ENCODE results near the gene SAA2.
"Not testable (repeated sequence)": the region's sequence is repeated elsewhere in the genome, so short reads cannot be mapped to it uniquely, and the experiment has no call there.

SAA2 gene

GRCh38 chr11:18223591-18224387, 24.7 kb downstream of the SAA2 start:
- Histone ChIP-seq H3K4me1 (ENCODE audit: insufficient read depth, low read length) (no peaks in the 10 kb centered on the region), H3K36me3 (ENCODE audit: insufficient read depth, low read length) (no peaks in the 10 kb centered on the region), H3K4me3 (ENCODE audit: low read depth in 1 of 2, low read length in 2 of 2) (no peak overlapping the region), H3K9ac (ENCODE audit: low read length) (no peak overlapping the region), H3K27me3 (ENCODE audit: control insufficient read depth in 1 of 2, insufficient read depth in 2 of 2, low read length in 2 of 2) (no peaks in the 10 kb centered on the region), H3K27ac (ENCODE audit: low read depth, low read length) (no peak overlapping the region), H3K9me3 (ENCODE audit: low read length) (no peaks in the 10 kb centered on the region)

- no peaks in the 10 kb centered on the region for H3K4me1 ChIP-seq (ENCODE audit: insufficient read depth, low read length)
- no peak overlapping the region for H3K27ac ChIP-seq (ENCODE audit: low read depth, low read length)
- no peak overlapping the region for H3K9ac ChIP-seq (ENCODE audit: low read length)
- H3K36me3 ChIP-seq (ENCODE audit: insufficient read depth, low read length), result no peaks in the 10 kb centered on the region
- H3K9me3 ChIP-seq (ENCODE audit: low read length), result no peaks in the 10 kb centered on the region
- H3K4me3 ChIP-seq (ENCODE audit: low read depth in 1 of 2, low read length in 2 of 2), result no peak overlapping the region
- no peaks in the 10 kb centered on the region for H3K27me3 ChIP-seq (ENCODE audit: control insufficient read depth in 1 of 2, insufficient read depth in 2 of 2, low read length in 2 of 2)
Observed at GRCh38 chr11:18222814-18223421, 25.6 kb downstream of the SAA2 start.

- Histone ChIP-seq H3K4me3 (ENCODE audit: low read depth in 1 of 2, low read length in 2 of 2) (no peak overlapping the region), H3K9me3 (ENCODE audit: low read length) (no peaks in the 10 kb centered on the region), H3K4me1 (ENCODE audit: insufficient read depth, low read length) (no peaks in the 10 kb centered on the region), H3K9ac (ENCODE audit: low read length) (no peak overlapping the region), H3K27ac (ENCODE audit: low read depth, low read length) (no peak overlapping the region), H3K27me3 (ENCODE audit: control insufficient read depth in 1 of 2, insufficient read depth in 2 of 2, low read length in 2 of 2) (no peaks in the 10 kb centered on the region), H3K36me3 (ENCODE audit: insufficient read depth, low read length) (no peaks in the 10 kb centered on the region)
Observed at GRCh38 chr11:18221274-18221876, 27.1 kb downstream of the SAA2 start.

GRCh38 chr11:18209058-18209457, 39.4 kb downstream of the SAA2 start:
- H3K27me3 ChIP-seq (ENCODE audit: control insufficient read depth in 1 of 2, insufficient read depth in 2 of 2, low read length in 2 of 2), result peaks cover 0 to 4% of the 10 kb centered on the region in 2 donors
- no peak overlapping the region for H3K9ac ChIP-seq (ENCODE audit: low read length)
- H3K9me3 ChIP-seq (ENCODE audit: low read length), result no peaks in the 10 kb centered on the region
- H3K27ac ChIP-seq (ENCODE audit: low read depth, low read length), result no peak overlapping the region
- no peak overlapping the region for H3K4me3 ChIP-seq (ENCODE audit: low read depth in 1 of 2, low read length in 2 of 2)
- no peaks in the 10 kb centered on the region for H3K4me1 ChIP-seq (ENCODE audit: insufficient read depth, low read length)
- H3K36me3 ChIP-seq (ENCODE audit: insufficient read depth, low read length), result no peaks in the 10 kb centered on the region

- Histone ChIP-seq H3K36me3 (ENCODE audit: insufficient read depth, low read length) (no peaks in the 10 kb centered on the region), H3K9ac (ENCODE audit: low read length) (no peak overlapping the region), H3K27ac (ENCODE audit: low read depth, low read length) (no peak overlapping the region), H3K4me1 (ENCODE audit: insufficient read depth, low read length) (no peaks in the 10 kb centered on the region), H3K27me3 (ENCODE audit: control insufficient read depth in 1 of 2, insufficient read depth in 2 of 2, low read length in 2 of 2) (peaks cover 0 to 4% of the 10 kb centered on the region in 2 donors), H3K9me3 (ENCODE audit: low read length) (no peaks in the 10 kb centered on the region), H3K4me3 (ENCODE audit: low read depth in 1 of 2, low read length in 2 of 2) (no peak overlapping the region)
Observed at GRCh38 chr11:18204771-18205170, 43.7 kb downstream of the SAA2 start.

GRCh38 chr11:18204220-18204619, 44.2 kb downstream of the SAA2 start:
- Histone ChIP-seq H3K27me3 (ENCODE audit: control insufficient read depth in 1 of 2, insufficient read depth in 2 of 2, low read length in 2 of 2) (peaks cover 0 to 4% of the 10 kb centered on the region in 2 donors), H3K9ac (ENCODE audit: low read length) (no peak overlapping the region), H3K9me3 (ENCODE audit: low read length) (no peaks in the 10 kb centered on the region), H3K4me3 (ENCODE audit: low read depth in 1 of 2, low read length in 2 of 2) (no peak overlapping the region), H3K4me1 (ENCODE audit: insufficient read depth, low read length) (no peaks in the 10 kb centered on the region), H3K27ac (ENCODE audit: low read depth, low read length) (no peak overlapping the region), H3K36me3 (ENCODE audit: insufficient read depth, low read length) (no peaks in the 10 kb centered on the region)

GRCh38 chr11:18203723-18204122, 44.7 kb downstream of the SAA2 start:
- H3K9ac ChIP-seq (ENCODE audit: low read length), result no peak overlapping the region

GRCh38 chr11:18197738-18198137, 50.7 kb downstream of the SAA2 start:
- H3K4me1 ChIP-seq (ENCODE audit: insufficient read depth, low read length); H3K36me3 ChIP-seq (ENCODE audit: insufficient read depth, low read length); H3K27me3 ChIP-seq (ENCODE audit: control insufficient read depth in 1 of 2, insufficient read depth in 2 of 2, low read length in 2 of 2); H3K9me3 ChIP-seq (ENCODE audit: low read length); H3K9ac ChIP-seq (ENCODE audit: low read length); H3K27ac ChIP-seq (ENCODE audit: low read depth, low read length); H3K4me3 ChIP-seq (ENCODE audit: low read depth in 1 of 2, low read length in 2 of 2): not testable (repeated sequence)

More at GRCh38 chr11:18203723-18204122, 44.7 kb downstream of the SAA2 start:
- H3K27ac ChIP-seq (ENCODE audit: low read depth, low read length), result no peak overlapping the region
- no peaks in the 10 kb centered on the region for H3K36me3 ChIP-seq (ENCODE audit: insufficient read depth, low read length)
- no peak overlapping the region for H3K4me3 ChIP-seq (ENCODE audit: low read depth in 1 of 2, low read length in 2 of 2)
- no peaks in the 10 kb centered on the region for H3K27me3 ChIP-seq (ENCODE audit: control insufficient read depth in 1 of 2, insufficient read depth in 2 of 2, low read length in 2 of 2)
- H3K9me3 ChIP-seq (ENCODE audit: low read length), result no peaks in the 10 kb centered on the region
- no peaks in the 10 kb centered on the region for H3K4me1 ChIP-seq (ENCODE audit: insufficient read depth, low read length)

GRCh38 chr11:18196532-18196931, 51.9 kb downstream of the SAA2 start:
- H3K27ac ChIP-seq (ENCODE audit: low read depth, low read length), result no peak overlapping the region
- no peaks in the 10 kb centered on the region for H3K4me1 ChIP-seq (ENCODE audit: insufficient read depth, low read length)
- H3K9me3 ChIP-seq (ENCODE audit: low read length), result no peaks in the 10 kb centered on the region
- no peak overlapping the region for H3K4me3 ChIP-seq (ENCODE audit: low read depth in 1 of 2, low read length in 2 of 2)
- no peaks in the 10 kb centered on the region for H3K36me3 ChIP-seq (ENCODE audit: insufficient read depth, low read length)
- H3K27me3 ChIP-seq (ENCODE audit: control insufficient read depth in 1 of 2, insufficient read depth in 2 of 2, low read length in 2 of 2), result no peaks in the 10 kb centered on the region
- H3K9ac ChIP-seq (ENCODE audit: low read length), result no peak overlapping the region

Measured in muscle layer of colon (tissue), 2 donors.